Frontal cortex (tissue), 4 donors: ENCODE results near the gene IRAG1. TPM values are rescaled to one million over a fixed set of nuclear protein-coding genes. Genes with fewer than 3 reads are reported as not detected.

Experiments used
- DNase-seq, 2 donors: peaks; one replicate each; pipeline ENCODE4 v3.0.0; 2012; ENCODE audit warnings: low spot score in 2 of 2
- FAIRE-seq: peaks from 2 replicates; lab custom pipeline; 2012; peaks lifted over from hg19 to GRCh38; lab: Jason Lieb, UNC
- small RNA-seq: library from RNA; depleted of rRNA; stranded (forward); fragments of <200 nt; gene quantifications from one replicate; pipeline ENCODE3, GENCODE V24; 2014
- total RNA-seq: library from RNA; depleted of rRNA; stranded (reverse); fragments of >200 nt; gene quantifications from one replicate; pipeline ENCODE4 v1.2.3, GENCODE V29; 2014
- donor health status: control.
- donor health status: control.
- donor health status: control.

Gene IRAG1
- total RNA-seq, 1 donor from 2014 or later = 1.6 TPM

GRCh38 chr11:10651656-10652361 is 41.7 kb downstream of the IRAG1 start:
- no peak for FAIRE-seq
- no peak for DNase-seq

GRCh38 chr11:10650630-10651029 is 42.9 kb downstream of the IRAG1 start:
- FAIRE-seq (no peak), DNase-seq (no peak)

GRCh38 chr11:10650166-10650565 is 43.4 kb downstream of the IRAG1 start:
- DNase-seq = no peak
- no peak for FAIRE-seq

- no peak for DNase-seq
- FAIRE-seq = no peak
Measured at GRCh38 chr11:10648871-10649270, 44.7 kb downstream of the IRAG1 start.

- DNase-seq (no peak), FAIRE-seq (no peak)
Measured at GRCh38 chr11:10646681-10647355, 46.7 kb downstream of the IRAG1 start.

GRCh38 chr11:10646005-10646404 is 47.5 kb downstream of the IRAG1 start:
- FAIRE-seq = no peak
- no peak for DNase-seq

GRCh38 chr11:10645212-10645795 is 48.3 kb downstream of the IRAG1 start:
- DNase-seq (no peak), FAIRE-seq (no peak)

Small RNA genes within 50 kb of the gene (small RNA-seq; reads per million reads assigned to genes)
- not detected for gene RF00019

Other genes starting within 250 kb of the IRAG1 start
- gene AMPD3, start 238.5 kb downstream of the IRAG1 start, total RNA-seq = 0.82 TPM
- 76.6 TPM for gene RNF141, start 152.6 kb downstream of the IRAG1 start, total RNA-seq
- 6.9 TPM for gene LYVE1, start 125.1 kb downstream of the IRAG1 start, total RNA-seq
- 39.9 TPM for gene CTR9, start 57.5 kb upstream of the IRAG1 start, total RNA-seq
- 941 TPM for gene EIF4G2, start 115.2 kb upstream of the IRAG1 start, total RNA-seq
- gene ZBED5, start 164.3 kb upstream of the IRAG1 start, total RNA-seq = 67.7 TPM